ENCODE measurements around the gene CTLA4. TPM values are rescaled to one million over a fixed set of nuclear protein-coding genes. Genes with fewer than 3 reads are reported as not detected.

CTLA4 gene
- total and polyA plus RNA-seq, 2 experiments from 2014 or later = not detected

DNA sequence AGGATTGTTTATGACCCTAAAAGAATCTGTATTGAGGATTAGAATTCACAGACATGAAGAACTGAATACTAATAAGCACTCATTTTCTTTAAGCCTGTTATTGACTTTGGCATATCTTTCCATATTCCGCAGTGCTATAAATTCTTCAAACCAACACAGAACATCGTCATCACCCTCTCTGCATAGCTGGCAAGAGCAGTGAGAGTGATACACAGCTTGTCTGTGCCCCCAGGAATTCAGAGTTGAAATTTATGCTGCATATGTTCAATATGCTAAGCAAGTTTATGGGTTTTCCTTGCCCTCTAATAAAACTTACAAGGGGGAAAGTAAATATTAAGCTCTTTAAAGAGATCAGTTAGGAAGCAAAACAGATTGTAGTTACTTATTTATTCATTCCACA lies 32.7 kb downstream of the CTLA4 start (continued):
- TF ChIP-seq, protein P1, sequence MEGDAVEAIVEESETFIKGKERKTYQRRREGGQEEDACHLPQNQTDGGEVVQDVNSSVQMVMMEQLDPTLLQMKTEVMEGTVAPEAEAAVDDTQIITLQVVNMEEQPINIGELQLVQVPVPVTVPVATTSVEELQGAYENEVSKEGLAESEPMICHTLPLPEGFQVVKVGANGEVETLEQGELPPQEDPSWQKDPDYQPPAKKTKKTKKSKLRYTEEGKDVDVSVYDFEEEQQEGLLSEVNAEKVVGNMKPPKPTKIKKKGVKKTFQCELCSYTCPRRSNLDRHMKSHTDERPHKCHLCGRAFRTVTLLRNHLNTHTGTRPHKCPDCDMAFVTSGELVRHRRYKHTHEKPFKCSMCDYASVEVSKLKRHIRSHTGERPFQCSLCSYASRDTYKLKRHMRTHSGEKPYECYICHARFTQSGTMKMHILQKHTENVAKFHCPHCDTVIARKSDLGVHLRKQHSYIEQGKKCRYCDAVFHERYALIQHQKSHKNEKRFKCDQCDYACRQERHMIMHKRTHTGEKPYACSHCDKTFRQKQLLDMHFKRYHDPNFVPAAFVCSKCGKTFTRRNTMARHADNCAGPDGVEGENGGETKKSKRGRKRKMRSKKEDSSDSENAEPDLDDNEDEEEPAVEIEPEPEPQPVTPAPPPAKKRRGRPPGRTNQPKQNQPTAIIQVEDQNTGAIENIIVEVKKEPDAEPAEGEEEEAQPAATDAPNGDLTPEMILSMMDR (conservative IDR thresholded peaks at IDR 0.05; ENCODE audit: low read depth in 2 of 2) = no peak
- no peak for TF ChIP-seq EZH2 (IDR thresholded peaks at IDR 0.05; ENCODE audit: low read depth, unreplicated experiment)
- TF ChIP-seq ZNF114 (CRISPR knock-in tag; IDR thresholded peaks at IDR 0.05) = no peak

DNA sequence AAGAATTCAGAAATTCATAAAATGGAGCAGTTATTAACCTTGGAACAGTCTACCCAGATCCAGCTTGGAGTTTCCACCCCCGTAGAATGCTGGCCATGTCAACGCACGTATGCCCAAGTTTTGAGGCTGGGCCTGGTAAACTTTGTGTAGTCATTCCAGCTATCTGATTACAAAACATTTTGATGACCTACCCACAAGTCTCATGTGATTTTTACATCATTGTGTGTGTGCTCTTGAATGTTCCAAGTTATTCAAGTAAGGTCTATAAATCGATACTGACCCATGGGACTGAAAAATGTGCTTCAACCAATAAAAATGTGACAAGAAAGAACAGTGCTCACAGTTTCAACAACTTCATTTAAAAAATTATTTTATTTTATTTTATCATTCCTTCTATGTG lies 36.5 kb downstream of the CTLA4 start:
- no peaks in the 10 kb centered on the region for H4K20me1 ChIP-seq (replicated peaks; ENCODE audit: insufficient read depth)
- no peaks in the 10 kb centered on the region; the same call in 1 of the 2 replicates for H3K36me3 ChIP-seq (ENCODE audit: insufficient read depth)
- no peak for ATAC-seq
- no peaks in the 10 kb centered on the region for H3K9me2 ChIP-seq (ENCODE audit: insufficient read depth)
- no peak overlapping the region for H2AFZ ChIP-seq
- no peak for TF ChIP-seq EZH2phosphoT487 (IDR thresholded peaks at IDR 0.05; ENCODE audit: unreplicated experiment)
- TF ChIP-seq STAT1 (IDR thresholded peaks at IDR 0.05; ENCODE audit: unreplicated experiment) = no peak
- TF ChIP-seq CREB1 (CRISPR knock-in tag; IDR thresholded peaks at IDR 0.05; ENCODE audit: low read depth) = no peak
- TF ChIP-seq, protein P1 (conservative IDR thresholded peaks at IDR 0.05; ENCODE audit: low read depth in 2 of 2) = no peak
- TF ChIP-seq EZH2 (IDR thresholded peaks at IDR 0.05; ENCODE audit: low read depth, unreplicated experiment) = no peak
- TF ChIP-seq NANOG (IDR thresholded peaks at IDR 0.05; ENCODE audit: borderline replicate concordance) = no peak
- TF ChIP-seq ZNF331 (CRISPR knock-in tag; IDR thresholded peaks at IDR 0.05; ENCODE audit: low read depth) = no peak
- TF ChIP-seq, protein P2, sequence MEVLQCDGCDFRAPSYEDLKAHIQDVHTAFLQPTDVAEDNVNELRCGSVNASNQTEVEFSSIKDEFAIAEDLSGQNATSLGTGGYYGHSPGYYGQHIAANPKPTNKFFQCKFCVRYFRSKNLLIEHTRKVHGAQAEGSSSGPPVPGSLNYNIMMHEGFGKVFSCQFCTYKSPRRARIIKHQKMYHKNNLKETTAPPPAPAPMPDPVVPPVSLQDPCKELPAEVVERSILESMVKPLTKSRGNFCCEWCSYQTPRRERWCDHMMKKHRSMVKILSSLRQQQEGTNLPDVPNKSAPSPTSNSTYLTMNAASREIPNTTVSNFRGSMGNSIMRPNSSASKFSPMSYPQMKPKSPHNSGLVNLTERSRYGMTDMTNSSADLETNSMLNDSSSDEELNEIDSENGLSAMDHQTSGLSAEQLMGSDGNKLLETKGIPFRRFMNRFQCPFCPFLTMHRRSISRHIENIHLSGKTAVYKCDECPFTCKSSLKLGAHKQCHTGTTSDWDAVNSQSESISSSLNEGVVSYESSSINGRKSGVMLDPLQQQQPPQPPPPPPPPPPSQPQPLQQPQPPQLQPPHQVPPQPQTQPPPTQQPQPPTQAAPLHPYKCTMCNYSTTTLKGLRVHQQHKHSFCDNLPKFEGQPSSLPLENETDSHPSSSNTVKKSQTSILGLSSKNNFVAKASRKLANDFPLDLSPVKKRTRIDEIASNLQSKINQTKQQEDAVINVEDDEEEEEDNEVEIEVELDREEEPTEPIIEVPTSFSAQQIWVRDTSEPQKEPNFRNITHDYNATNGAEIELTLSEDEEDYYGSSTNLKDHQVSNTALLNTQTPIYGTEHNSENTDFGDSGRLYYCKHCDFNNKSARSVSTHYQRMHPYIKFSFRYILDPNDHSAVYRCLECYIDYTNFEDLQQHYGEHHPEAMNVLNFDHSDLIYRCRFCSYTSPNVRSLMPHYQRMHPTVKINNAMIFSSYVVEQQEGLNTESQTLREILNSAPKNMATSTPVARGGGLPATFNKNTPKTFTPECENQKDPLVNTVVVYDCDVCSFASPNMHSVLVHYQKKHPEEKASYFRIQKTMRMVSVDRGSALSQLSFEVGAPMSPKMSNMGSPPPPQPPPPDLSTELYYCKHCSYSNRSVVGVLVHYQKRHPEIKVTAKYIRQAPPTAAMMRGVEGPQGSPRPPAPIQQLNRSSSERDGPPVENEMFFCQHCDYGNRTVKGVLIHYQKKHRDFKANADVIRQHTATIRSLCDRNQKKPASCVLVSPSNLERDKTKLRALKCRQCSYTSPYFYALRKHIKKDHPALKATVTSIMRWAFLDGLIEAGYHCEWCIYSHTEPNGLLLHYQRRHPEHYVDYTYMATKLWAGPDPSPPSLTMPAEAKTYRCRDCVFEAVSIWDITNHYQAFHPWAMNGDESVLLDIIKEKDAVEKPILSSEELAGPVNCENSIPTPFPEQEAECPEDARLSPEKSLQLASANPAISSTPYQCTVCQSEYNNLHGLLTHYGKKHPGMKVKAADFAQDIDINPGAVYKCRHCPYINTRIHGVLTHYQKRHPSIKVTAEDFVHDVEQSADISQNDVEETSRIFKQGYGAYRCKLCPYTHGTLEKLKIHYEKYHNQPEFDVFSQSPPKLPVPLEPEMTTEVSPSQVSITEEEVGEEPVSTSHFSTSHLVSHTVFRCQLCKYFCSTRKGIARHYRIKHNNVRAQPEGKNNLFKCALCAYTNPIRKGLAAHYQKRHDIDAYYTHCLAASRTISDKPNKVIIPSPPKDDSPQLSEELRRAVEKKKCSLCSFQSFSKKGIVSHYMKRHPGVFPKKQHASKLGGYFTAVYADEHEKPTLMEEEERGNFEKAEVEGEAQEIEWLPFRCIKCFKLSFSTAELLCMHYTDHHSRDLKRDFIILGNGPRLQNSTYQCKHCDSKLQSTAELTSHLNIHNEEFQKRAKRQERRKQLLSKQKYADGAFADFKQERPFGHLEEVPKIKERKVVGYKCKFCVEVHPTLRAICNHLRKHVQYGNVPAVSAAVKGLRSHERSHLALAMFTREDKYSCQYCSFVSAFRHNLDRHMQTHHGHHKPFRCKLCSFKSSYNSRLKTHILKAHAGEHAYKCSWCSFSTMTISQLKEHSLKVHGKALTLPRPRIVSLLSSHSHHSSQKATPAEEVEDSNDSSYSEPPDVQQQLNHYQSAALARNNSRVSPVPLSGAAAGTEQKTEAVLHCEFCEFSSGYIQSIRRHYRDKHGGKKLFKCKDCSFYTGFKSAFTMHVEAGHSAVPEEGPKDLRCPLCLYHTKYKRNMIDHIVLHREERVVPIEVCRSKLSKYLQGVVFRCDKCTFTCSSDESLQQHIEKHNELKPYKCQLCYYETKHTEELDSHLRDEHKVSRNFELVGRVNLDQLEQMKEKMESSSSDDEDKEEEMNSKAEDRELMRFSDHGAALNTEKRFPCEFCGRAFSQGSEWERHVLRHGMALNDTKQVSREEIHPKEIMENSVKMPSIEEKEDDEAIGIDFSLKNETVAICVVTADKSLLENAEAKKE (CRISPR knock-in tag; IDR thresholded peaks at IDR 0.05) = no peak
- TF ChIP-seq, protein P3, sequence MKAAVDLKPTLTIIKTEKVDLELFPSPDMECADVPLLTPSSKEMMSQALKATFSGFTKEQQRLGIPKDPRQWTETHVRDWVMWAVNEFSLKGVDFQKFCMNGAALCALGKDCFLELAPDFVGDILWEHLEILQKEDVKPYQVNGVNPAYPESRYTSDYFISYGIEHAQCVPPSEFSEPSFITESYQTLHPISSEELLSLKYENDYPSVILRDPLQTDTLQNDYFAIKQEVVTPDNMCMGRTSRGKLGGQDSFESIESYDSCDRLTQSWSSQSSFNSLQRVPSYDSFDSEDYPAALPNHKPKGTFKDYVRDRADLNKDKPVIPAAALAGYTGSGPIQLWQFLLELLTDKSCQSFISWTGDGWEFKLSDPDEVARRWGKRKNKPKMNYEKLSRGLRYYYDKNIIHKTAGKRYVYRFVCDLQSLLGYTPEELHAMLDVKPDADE (IDR thresholded peaks at IDR 0.05) = no peak
- TF ChIP-seq JUNB (IDR thresholded peaks at IDR 0.05; ENCODE audit: unreplicated experiment) = no peak
- no peak for TF ChIP-seq ZNF114 (CRISPR knock-in tag; IDR thresholded peaks at IDR 0.05)
- Mint-ChIP-seq H3K4me1 (no peaks in the 10 kb centered on the region), H3K4me3 (no peak overlapping the region), H3K36me3 (ENCODE audit: low read depth) (peaks cover 8% of the 10 kb centered on the region; the same call in 2 of the 3 replicates), H3K27me3 (ENCODE audit: insufficient read depth, low read depth, poor library complexity) (no peaks in the 10 kb centered on the region), H3K27ac (no peak overlapping the region), H3K9me3 (peaks cover 11% of the 10 kb centered on the region)
- no peak overlapping the region for H3K4me2 ChIP-seq
- no peaks in the 10 kb centered on the region for H3K4me1 ChIP-seq (ENCODE audit: insufficient read depth)
- no peak overlapping the region for H3K4me3 ChIP-seq
- no peaks in the 10 kb centered on the region for H3K79me2 ChIP-seq (replicated peaks; ENCODE audit: insufficient read depth)
- no peak overlapping the region for H3K27ac ChIP-seq (ENCODE audit: low read depth)
- no peaks in the 10 kb centered on the region for H3F3A ChIP-seq (replicated peaks; ENCODE audit: low read depth)
- H3K27me3 ChIP-seq (ENCODE audit: insufficient read depth) = no peaks in the 10 kb centered on the region
- no peak for DNase-seq (ENCODE audit: low spot score)
